GM10248 (cell line): ENCODE data around the gene SPTSSB.

Experiments
- CTCF ChIA-PET: fragments of 300-600 bp; sonication (Branson Sonifier 250); formaldehyde crosslinking; extraction: SDS; loops from one replicate; lab custom pipeline; 2021; ENCODE audit warnings: antibody characterized with exemption; lab: Yijun Ruan, JAX
- POLR2A ChIA-PET: fragments of 350-650 bp; sonication (Branson Sonifier 250); formaldehyde crosslinking; extraction: SDS; loops from one replicate; lab custom pipeline; 2020; ENCODE audit warnings: antibody characterized with exemption; lab: Yijun Ruan, JAX
- DNase-seq: peaks from one replicate; pipeline ENCODE4 v3.0.0; 2012; ENCODE audit errors: extremely low spot score
- TF ChIP-seq, protein P1 (sequence below): IDR thresholded peaks from 2 replicates; pipeline ENCODE4 v1.5.1; 2012; ENCODE audit warnings: mild to moderate bottlenecking, low read depth; ENCODE audit errors: extremely low read depth, missing control alignments, control extremely low read depth

Gene SPTSSB

DNA sequence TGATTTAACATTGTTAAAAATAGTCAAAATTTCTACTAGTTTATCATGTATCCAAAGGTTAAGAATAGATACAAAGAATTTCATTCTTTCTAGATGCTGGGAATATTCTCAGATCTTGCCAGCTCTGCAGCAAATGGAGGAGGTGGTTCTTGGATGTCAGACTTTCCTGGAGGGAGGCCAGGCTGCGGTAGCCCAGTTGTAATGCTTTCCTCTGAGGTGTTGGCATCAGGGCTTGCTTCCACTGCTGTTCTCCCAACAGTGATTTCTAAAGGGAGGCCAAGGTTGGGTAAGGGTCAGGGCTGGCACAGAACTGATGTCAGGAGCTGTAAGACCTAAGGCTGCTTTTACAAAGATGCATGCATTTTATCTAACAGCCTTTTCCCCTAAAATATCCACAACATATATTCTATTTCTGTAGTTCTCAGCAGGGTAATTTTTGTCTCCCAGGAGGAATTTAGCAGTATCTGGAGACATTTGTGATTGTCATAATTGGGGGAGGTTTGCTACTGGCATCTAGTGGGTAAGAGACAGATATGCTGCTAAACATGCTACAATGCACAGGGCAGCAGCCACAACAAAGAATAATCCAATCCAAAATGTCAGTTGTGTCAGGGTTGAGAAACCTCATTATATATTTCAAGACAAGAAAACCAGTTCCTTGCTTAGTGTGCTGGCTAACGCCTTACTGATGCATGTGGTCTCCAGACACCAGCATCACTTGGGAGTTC lies 42.0 kb upstream of the SPTSSB start:
- ChIA-PET CTCF (no interaction called here), POLR2A (no interaction called here)
- TF ChIP-seq, protein P1, sequence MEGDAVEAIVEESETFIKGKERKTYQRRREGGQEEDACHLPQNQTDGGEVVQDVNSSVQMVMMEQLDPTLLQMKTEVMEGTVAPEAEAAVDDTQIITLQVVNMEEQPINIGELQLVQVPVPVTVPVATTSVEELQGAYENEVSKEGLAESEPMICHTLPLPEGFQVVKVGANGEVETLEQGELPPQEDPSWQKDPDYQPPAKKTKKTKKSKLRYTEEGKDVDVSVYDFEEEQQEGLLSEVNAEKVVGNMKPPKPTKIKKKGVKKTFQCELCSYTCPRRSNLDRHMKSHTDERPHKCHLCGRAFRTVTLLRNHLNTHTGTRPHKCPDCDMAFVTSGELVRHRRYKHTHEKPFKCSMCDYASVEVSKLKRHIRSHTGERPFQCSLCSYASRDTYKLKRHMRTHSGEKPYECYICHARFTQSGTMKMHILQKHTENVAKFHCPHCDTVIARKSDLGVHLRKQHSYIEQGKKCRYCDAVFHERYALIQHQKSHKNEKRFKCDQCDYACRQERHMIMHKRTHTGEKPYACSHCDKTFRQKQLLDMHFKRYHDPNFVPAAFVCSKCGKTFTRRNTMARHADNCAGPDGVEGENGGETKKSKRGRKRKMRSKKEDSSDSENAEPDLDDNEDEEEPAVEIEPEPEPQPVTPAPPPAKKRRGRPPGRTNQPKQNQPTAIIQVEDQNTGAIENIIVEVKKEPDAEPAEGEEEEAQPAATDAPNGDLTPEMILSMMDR: no peak
- no peak for DNase-seq

DNA sequence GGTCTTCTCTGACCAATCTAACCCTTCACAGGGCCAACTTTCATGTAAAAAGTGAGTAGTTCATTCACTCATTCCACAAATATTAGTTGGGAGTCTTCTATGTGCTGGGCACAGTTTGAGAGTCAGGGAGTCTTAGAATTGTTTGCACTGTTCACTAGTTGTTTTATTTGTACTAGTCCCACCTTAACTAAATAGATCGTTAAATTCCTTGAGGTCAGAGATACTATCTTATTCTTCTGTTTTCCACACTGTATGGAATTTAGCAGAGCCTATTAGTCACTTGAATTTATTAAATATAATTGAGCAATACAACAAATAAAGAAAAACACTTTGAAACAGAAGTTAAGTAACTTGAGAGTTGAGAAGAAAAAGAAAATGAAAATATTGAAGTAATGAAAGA lies 40.8 kb upstream of the SPTSSB start:
- DNase-seq: no peak
- ChIA-PET CTCF (no interaction called here), POLR2A (no interaction called here)
- TF ChIP-seq, protein P1: no peak

DNA sequence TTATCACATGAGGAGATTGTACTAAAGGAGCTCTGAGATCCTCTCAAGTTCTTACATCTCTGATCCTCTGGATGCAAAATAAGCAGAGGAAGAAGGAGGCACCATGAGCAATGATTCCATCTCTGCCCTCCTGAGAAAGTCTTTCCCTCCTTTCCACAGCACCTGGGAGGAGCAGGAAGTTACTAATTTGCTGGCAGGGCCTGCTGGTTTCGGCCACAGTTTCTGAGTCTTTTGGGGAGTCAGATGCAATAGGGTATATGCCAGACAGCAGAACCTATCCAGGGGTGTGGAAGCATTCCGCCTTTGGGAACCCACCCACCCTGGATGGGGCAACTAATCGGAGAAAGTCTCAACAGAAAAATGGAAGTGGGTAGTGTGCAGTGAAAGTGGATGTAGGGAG lies 38.5 kb upstream of the SPTSSB start:
- CTCF ChIA-PET: interaction anchor here (1.4 kb wide), 1 partner anchor 10 kb away, joined by 4 read pairs; no protein-coding TSS in a partner anchor
- POLR2A ChIA-PET: no interaction called here
- TF ChIP-seq, protein P1: no peak
- DNase-seq: no peak

DNA sequence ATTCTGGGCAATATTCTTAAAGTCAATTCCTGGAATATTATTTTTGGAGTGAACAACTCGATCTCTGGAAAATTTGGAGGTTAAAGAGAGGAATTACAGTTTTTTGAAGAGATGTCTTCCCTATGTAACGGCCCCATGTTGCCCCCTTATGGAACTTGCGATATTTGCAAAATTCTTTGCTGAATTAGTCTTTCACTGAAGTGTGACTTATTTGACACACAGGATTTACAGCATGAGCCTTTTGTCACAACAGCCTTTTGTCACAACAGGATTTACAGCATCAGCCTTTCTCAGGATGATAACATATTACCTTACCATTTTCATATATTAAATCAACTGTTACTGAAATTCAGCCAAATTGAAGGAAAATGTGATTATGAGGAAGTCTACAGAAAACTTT lies 37.8 kb upstream of the SPTSSB start:
- CTCF ChIA-PET: no interaction called here
- TF ChIP-seq, protein P1: peak; percentile 33
- DNase-seq: no peak
- POLR2A ChIA-PET: no interaction called here

DNA sequence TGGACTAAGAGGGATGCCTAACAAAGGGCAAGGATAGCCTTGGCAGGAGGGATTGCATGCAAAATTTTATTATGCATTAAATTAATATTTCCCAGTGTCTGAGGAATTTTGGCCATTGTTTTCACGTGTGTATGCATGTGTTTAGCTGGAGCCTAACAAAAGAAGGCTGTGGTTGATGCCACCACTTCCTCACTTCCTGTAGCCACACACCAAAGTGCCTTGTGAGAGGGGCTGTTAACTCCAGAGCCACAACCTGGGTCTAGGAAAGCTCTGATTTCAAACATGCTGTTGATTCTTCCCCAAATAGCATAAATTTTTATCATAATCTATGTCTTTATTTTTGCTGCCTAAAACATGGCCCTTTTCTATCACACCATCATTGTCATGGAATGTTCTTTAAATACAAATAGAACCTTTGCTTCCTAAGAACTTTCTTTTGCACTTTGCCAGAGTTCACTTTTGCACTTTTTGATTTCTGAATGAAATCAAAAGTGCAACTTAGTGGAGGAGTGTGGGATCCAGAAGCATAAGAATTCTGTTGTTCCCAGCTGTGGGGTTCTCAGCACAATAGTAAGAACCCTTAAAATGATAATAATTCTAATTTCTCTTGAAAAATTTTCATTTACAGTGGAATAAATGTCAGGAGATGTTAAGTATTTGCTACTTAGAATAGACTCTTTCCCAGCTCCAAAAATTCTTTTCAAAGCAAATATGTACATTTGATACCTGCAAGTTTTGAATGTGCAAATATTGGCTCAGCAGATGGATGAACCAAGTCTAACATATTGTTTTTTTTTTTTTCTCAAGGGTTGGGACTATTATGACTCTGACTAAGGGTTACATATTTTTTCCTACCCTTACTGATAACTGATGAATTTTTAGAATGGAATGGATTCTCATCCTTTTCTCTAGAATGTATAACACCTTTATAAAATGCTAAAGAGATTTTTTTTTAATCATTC lies 35.6 kb upstream of the SPTSSB start:
- CTCF ChIA-PET: interaction anchor here (2.0 kb wide), 1 partner anchor 450 kb away, joined by 6 read pairs; no protein-coding TSS in a partner anchor
- POLR2A ChIA-PET: no interaction called here
- TF ChIP-seq, protein P1: no peak
- no peak for DNase-seq

DNA sequence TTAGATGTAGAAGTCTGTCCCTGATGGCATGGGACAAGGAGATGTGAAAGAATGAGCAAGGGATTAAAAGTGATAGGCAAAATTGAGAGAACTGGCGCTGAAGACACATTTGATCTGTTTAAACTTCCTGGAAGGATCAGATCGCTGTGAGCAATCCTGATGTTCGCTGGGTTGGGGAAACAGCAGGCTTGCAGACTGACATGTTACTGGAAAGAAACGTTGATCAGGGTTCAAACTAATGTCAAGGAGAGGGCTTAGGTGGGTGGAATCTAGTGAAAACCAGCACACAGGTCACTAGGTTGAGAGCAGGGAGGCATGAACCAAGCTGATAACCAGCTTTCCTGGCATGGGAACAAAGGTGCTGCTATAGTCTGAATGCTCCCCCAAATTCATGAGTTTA lies 34.5 kb upstream of the SPTSSB start:
- CTCF ChIA-PET: interaction anchor here (2.0 kb wide), 1 partner anchor 449 kb away, joined by 6 read pairs; no protein-coding TSS in a partner anchor
- DNase-seq: no peak
- POLR2A ChIA-PET: no interaction called here
- TF ChIP-seq, protein P1: no peak
